Smooth muscle cell (in vitro differentiated cells): ENCODE results near the gene KANK3. TPM values are rescaled to one million over a fixed set of nuclear protein-coding genes. Genes with fewer than 3 reads are reported as not detected.
"Not testable (repeated sequence)": the region's sequence is repeated elsewhere in the genome, so short reads cannot be mapped to it uniquely, and the experiment has no call there.

Experiments
- DNase-seq: peaks from one replicate; lab custom pipeline; 2025; ENCODE audit not compliant: unreplicated experiment; lab: John Stamatoyannopoulos, UW
- H2AFZ ChIP-seq: fragments of 200-600 bp; sonication (generic); 2 replicates; pipeline ENCODE4 v1.6.0; 2016; ENCODE audit warnings: antibody characterized with exemption, low read depth, mild to moderate bottlenecking
- H3F3A ChIP-seq: fragments of 200-600 bp; sonication (generic); 2 replicates; pipeline ENCODE4 v1.6.0; 2017; ENCODE audit warnings: antibody characterized with exemption, low read depth
- H3K27ac ChIP-seq: fragments of 200-600 bp; sonication (generic); 2 replicates; pipeline ENCODE4 v1.5.1; 2016; ENCODE audit warnings: low read depth, mild to moderate bottlenecking
- H3K27me3 ChIP-seq: fragments of 200-600 bp; sonication (generic); 2 replicates; pipeline ENCODE4 v1.6.1; 2016; ENCODE audit warnings: low read depth, mild to moderate bottlenecking
- H3K36me3 ChIP-seq: fragments of 200-600 bp; sonication (generic); 2 replicates; pipeline ENCODE4 v1.5.1; 2016; ENCODE audit warnings: low read depth
- H3K4me1 ChIP-seq: fragments of 200-600 bp; sonication (generic); 2 replicates; pipeline ENCODE4 v1.5.1; 2016; ENCODE audit warnings: low read depth
- H3K4me2 ChIP-seq: fragments of 200-600 bp; sonication (generic); 2 replicates; pipeline ENCODE4 v1.6.0; 2016; ENCODE audit warnings: mild to moderate bottlenecking
- H3K4me3 ChIP-seq: fragments of 200-600 bp; sonication (generic); 2 replicates; pipeline ENCODE4 v1.5.1; 2016; ENCODE audit warnings: mild to moderate bottlenecking
- H3K79me2 ChIP-seq: fragments of 200-600 bp; sonication (generic); 2 replicates; pipeline ENCODE4 v1.6.0; 2016; ENCODE audit warnings: low read depth, mild to moderate bottlenecking
- H3K9ac ChIP-seq: fragments of 200-600 bp; sonication (generic); 2 replicates; pipeline ENCODE4 v1.6.0; 2016; ENCODE audit warnings: low read depth
- H3K9me3 ChIP-seq: fragments of 200-600 bp; sonication (generic); replicated peaks from 2 replicates; pipeline ENCODE4 v1.5.1; 2016; ENCODE audit warnings: low read depth
- H4K20me1 ChIP-seq: fragments of 200-600 bp; sonication (generic); 2 replicates; pipeline ENCODE4 v1.6.0; 2016; ENCODE audit warnings: low read depth
- CTCF ChIP-seq: fragments of 200-600 bp; sonication (generic); IDR thresholded peaks from 2 replicates; pipeline ENCODE4 v1.5.1; 2017; ENCODE audit warnings: borderline replicate concordance, mild to moderate bottlenecking, antibody characterized with exemption; ENCODE audit not compliant: insufficient read depth, poor library complexity, severe bottlenecking
- WGBS: methylation state at CpG from one replicate; pipeline ENCODE4 v1.1.7; 2016; ENCODE audit warnings: low lambda C conversion rate; 5-methylcytosine and 5-hydroxymethylcytosine counted together
- polyA plus RNA-seq: library from polyadenylated mRNA; unstranded; fragments of >200 nt; fragmentation: Nextera tagmentation; extraction: Ambion mirVana; gene quantifications from 2 replicates; pipeline ENCODE4 v1.2.1, GENCODE V29; 2016
- total RNA-seq: library from RNA; depleted of rRNA; stranded (reverse); fragments of >200 nt; gene quantifications from 2 replicates; pipeline ENCODE4 v1.2.3, GENCODE V29; 2014

Gene KANK3
- total and polyA plus RNA-seq, 2 experiments from 2014 or later = 0.40 to 1.3 TPM

GRCh38 chr19:8320564-8321066, 22.4 kb downstream of the KANK3 start:
- no peak for DNase-seq
- peaks cover 42% of the 10 kb centered on the region for H3K79me2 ChIP-seq
- H3K9me3 ChIP-seq = no peaks in the 10 kb centered on the region
- peak overlapping the region; percentile 99 for H3K9ac ChIP-seq
- no peaks in the 10 kb centered on the region for H3F3A ChIP-seq
- no peak for TF ChIP-seq CTCF
- peak overlapping the region; percentile 53 for H2AFZ ChIP-seq
- peaks cover 20% of the 10 kb centered on the region for H3K4me1 ChIP-seq
- H3K4me2 ChIP-seq = peak overlapping the region; percentile 96
- whole genome bisulfite sequencing = 4% methylated on average over 16 of the region's 16 CpGs
- peak overlapping the region; percentile 93 for H3K4me3 ChIP-seq
- H4K20me1 ChIP-seq = peaks cover 24% of the 10 kb centered on the region
- no peaks in the 10 kb centered on the region for H3K27me3 ChIP-seq
- H3K27ac ChIP-seq = peak overlapping the region; percentile 92
- H3K36me3 ChIP-seq = no peaks in the 10 kb centered on the region

GRCh38 chr19:8319807-8320520, 23.1 kb downstream of the KANK3 start:
- H4K20me1 ChIP-seq = peaks cover 24% of the 10 kb centered on the region
- DNase-seq = no peak
- TF ChIP-seq CTCF = no peak
- H2AFZ ChIP-seq = no peak overlapping the region
- H3K27me3 ChIP-seq = no peaks in the 10 kb centered on the region
- 80% methylated on average over 19 of the region's 19 CpGs for WGBS
- H3K4me1 ChIP-seq = peaks cover 20% of the 10 kb centered on the region
- no peaks in the 10 kb centered on the region for H3K9me3 ChIP-seq
- H3F3A ChIP-seq = no peaks in the 10 kb centered on the region
- peak overlapping the region; percentile 96 for H3K4me2 ChIP-seq
- H3K27ac ChIP-seq = peak overlapping the region; percentile 92
- H3K9ac ChIP-seq = peak overlapping the region; percentile 99
- peak overlapping the region; percentile 93 for H3K4me3 ChIP-seq
- no peaks in the 10 kb centered on the region for H3K36me3 ChIP-seq
- peaks cover 42% of the 10 kb centered on the region for H3K79me2 ChIP-seq

- H3K9ac ChIP-seq = not testable (repeated sequence)
Observed at GRCh38 chr19:8318835-8319234, 24.2 kb downstream of the KANK3 start.

GRCh38 chr19:8316351-8317125, 26.5 kb downstream of the KANK3 start:
- no peak overlapping the region for H3K4me3 ChIP-seq
- no peaks in the 10 kb centered on the region for H3K36me3 ChIP-seq
- H3K79me2 ChIP-seq = peaks cover 25% of the 10 kb centered on the region
- no peaks in the 10 kb centered on the region for H3F3A ChIP-seq
- no peaks in the 10 kb centered on the region for H3K27me3 ChIP-seq
- H2AFZ ChIP-seq = no peak overlapping the region
- no peak overlapping the region for H3K4me2 ChIP-seq
- H4K20me1 ChIP-seq = no peaks in the 10 kb centered on the region
- no peak overlapping the region for H3K27ac ChIP-seq
- H3K9ac ChIP-seq = no peak overlapping the region
- H3K9me3 ChIP-seq = no peaks in the 10 kb centered on the region
- WGBS = 86% methylated on average over 14 of the region's 14 CpGs
- H3K4me1 ChIP-seq = peaks cover 10% of the 10 kb centered on the region
- no peak for DNase-seq
- TF ChIP-seq CTCF = no peak

More at GRCh38 chr19:8318835-8319234, 24.2 kb downstream of the KANK3 start:
- H3F3A ChIP-seq, H3K4me3 ChIP-seq, H3K36me3 ChIP-seq, H3K27me3 ChIP-seq, H3K4me2 ChIP-seq, H3K27ac ChIP-seq, H3K9me3 ChIP-seq, DNase-seq, H2AFZ ChIP-seq: not testable (repeated sequence)
- peaks cover 20% of the 10 kb centered on the region for H3K4me1 ChIP-seq
- 92% methylated on average over 9 of the region's 9 CpGs for WGBS
- H3K79me2 ChIP-seq = peaks cover 42% of the 10 kb centered on the region
- H4K20me1 ChIP-seq = peaks cover 23% of the 10 kb centered on the region

- not testable (repeated sequence) for H2AFZ ChIP-seq, H3K9ac ChIP-seq, H3F3A ChIP-seq, H3K4me3 ChIP-seq, DNase-seq, H3K4me2 ChIP-seq, H4K20me1 ChIP-seq, H3K36me3 ChIP-seq, H3K4me1 ChIP-seq, H3K27ac ChIP-seq, H3K27me3 ChIP-seq, H3K9me3 ChIP-seq
- peaks cover 13% of the 10 kb centered on the region for H3K79me2 ChIP-seq
- WGBS = 91% methylated on average over 11 of the region's 11 CpGs
Observed at GRCh38 chr19:8314981-8315640, 28.0 kb downstream of the KANK3 start.
